DMS114 treated with DMSO at 0.1 percent for 48 hours (cell line): Measurements from ENCODE around the gene ZSCAN5A.
"Not testable (repeated sequence)": the region's sequence is repeated elsewhere in the genome, so short reads cannot be mapped to it uniquely, and the experiment has no call there.

Experiments used
- DNase-seq: peaks from one replicate; lab custom pipeline; 2025; ENCODE audit not compliant: unreplicated experiment; lab: John Stamatoyannopoulos, UW

The ZSCAN5A gene, protein sequence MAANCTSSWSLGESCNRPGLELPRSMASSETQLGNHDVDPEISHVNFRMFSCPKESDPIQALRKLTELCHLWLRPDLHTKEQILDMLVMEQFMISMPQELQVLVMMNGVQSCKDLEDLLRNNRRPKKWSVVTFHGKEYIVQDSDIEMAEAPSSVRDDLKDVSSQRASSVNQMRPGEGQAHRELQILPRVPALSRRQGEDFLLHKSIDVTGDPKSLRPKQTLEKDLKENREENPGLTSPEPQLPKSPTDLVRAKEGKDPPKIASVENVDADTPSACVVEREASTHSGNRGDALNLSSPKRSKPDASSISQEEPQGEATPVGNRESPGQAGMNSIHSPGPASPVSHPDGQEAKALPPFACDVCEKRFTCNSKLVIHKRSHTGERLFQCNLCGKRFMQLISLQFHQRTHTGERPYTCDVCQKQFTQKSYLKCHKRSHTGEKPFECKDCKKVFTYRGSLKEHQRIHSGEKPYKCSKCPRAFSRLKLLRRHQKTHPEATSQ

DNA sequence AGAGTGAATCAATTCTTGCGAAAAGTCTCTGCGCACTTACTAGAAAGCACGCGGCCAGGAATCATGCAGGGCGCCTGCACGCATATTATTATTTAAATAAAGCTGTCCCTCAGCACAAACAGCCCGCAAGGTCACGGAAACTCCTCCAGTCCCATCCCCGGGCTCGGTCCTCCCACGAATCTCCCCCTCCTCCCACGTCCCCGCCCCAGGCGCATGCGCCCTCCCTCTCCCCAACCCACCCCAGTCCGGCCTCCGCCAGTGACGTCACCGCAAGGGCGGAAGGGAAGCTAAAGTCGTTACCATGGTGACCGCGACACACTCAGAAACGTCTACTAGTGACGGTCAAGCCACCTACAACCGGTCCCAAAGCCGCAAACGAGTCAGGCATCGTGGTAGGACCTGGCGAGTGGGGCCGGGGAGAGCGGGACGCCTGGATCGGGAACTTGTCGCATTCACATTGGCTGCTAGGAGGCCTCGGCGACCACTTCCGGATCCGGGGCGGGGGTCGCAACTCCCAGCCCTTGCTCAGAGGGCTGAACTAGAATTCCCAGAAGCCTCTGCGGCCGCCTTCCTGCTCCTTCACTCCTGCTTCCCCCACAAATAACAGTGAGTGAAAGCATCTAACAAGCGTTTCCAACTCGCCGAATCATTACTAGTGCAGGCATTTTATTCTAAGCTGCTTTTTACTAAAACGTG, at the start of gene ZSCAN5A:
TSS of gene ZSCAN5A (minus strand) at position 459 of the 696 bp plus-strand sequence. CDS start 89,793 bp downstream, outside the sequence.
- DNase-seq: peak; percentile 98

DNA sequence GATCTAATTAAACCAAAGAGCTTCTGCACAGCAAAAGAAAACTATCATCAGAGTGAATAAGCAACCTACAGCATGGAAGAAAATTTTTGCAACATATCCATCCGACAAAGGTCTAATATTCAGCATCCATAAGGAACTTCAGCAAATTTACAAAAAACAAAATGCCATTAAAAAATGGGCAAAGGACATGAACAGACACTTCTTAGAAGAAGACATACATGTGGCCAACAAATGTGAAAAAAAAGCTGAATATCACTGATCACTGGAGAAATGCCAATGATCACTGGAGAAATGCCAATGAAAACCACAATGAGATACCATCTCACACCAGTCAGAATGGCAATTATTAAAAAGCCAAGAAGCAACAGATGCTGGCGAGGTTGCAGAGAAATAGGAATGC, 46.2 kb upstream of the ZSCAN5A start:
- DNase-seq: no peak

DNA sequence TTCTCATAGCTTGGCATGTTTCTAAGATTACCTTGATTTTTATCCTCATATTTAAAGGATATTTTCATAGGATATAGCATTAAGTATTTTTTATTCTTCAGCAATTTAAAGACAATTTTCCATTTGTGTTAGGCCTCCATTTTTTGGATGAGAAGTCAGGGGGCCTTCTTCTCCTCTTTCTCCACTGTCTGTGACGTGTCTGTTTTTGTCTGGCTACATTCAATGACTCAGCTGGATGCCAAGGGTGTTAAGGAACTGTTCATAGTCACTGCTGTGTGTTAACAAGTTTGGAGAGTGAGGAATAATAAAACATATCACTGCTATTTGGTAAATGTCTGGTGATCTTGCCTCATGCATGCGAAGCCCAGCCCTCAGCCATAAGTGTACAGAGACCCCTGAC, 42.3 kb upstream of the ZSCAN5A start:
- DNase-seq: no peak

DNA sequence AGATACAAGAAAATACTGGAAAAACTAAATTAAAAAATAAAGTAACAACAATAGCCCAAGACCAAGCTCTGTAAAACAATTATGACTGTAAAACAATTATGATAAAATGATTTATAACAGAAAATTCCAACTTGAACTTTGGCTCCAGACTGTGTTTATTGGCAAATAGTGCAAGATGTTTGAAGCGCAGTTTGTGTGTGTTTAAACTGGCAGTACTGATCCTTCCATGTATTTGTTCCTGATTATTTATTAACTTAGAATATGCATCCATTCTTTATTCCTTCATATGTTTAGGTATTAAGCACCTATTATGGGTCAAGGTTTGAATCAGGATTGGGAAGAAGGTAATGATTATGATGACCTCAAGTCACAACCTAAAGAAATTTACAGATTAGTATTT, 40.9 kb upstream of the ZSCAN5A start:
- no peak for DNase-seq

DNA sequence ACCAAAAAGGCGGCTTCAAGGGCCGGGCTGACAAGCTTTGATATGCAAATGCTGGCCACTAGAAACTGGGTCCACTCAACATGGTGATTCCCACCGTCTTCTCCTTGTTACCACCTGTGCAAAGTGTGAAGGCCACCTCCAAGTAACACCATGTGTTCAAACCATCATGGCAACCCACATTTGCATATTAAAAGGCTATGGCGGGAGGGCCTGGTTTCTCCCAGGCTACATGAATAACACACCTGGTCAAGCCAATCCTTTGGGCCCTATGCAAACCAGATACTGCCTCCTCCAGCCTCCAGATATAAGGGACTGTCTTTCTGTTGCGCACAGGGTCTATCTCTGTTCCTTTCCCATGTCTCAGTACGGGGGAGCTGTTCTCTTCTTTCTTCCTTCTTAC, 36.6 kb upstream of the ZSCAN5A start:
- DNase-seq: no peak

DNA sequence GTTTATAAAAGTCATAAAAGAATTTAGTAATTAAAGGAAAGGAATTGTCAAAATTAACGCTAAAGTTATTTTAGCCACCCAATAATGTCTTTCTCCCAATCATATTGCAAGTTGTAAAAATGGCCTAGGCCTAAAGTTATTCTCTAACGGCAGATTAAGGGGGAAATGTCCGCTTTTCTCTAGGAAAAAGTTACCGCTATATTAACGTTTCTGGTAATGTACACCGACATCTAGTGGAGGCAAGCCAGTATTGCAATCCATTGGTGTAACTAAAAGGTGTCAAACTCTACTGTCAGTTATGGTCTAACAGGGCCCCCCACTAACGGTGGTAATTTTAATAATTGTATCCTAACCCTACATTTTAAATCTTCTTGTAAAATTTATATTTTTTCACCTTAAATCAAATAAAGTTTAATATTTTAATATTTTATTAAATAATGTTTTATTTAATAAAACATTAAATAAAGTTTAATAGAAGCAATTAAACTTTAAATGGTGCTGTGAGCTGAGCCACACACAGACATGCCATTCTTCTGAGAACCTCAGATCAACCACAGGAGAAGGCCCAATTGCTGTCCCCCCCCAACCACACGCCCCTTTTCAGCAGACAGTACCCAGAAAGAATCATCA, 35.9 kb upstream of the ZSCAN5A start:
- DNase-seq: no peak

DNA sequence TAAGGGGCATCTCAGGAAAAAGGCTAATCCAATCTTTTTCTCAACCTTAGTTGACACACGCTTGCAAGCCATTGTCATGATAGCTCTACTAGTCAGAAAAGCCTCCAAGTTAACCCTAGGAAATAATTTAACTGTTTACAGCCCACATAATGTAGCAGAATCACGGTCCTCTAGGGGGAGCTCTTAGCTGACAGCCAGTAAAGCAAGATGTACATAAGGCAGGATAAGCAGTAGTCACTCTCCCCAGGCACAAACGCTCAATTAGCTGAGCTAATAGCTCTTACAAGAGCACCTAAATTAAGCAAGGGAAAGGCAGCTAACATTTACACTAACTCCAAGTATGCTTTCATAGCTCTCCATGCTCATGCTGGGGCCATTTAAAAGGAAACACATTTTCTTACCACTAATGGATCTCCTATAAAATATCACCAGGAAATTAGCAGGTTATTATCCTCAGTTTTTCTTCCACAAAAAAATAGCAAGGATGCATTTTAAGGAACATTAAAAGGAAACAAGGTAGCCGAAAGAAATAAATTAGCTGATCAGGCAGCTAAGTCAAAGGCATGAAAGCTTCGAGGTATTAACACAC, 33.7 kb upstream of the ZSCAN5A start:
- DNase-seq: no peak

DNA sequence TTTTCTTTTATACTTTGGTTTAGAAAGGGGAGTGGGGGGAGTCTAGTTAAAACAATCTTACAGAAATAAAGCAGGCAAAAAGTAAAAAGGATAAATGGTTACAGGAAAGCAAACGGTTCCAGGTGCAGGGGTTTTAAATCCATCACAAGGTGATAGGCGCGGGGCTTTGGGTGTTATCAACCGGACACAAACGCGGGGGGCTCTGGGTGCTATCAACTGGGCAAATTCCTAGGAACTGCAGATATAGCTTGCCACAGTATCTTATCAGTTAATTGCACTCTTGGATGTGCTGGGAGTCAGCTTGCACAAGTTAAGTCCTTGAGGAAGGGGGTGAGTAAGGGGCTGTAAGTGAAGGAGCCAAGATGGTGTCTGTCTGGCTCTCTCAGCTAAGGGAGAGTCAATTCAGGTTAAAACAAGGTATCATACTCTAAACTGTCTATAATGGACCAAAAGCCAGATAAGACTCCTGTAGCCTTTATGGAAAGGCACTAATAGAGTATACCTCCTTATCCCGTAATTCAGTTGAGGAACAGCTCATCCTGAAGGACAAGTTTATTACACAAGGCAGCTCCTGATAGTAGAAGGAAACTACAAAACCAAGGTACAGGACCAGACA, 32.6 kb upstream of the ZSCAN5A start:
- no peak for DNase-seq

DNA sequence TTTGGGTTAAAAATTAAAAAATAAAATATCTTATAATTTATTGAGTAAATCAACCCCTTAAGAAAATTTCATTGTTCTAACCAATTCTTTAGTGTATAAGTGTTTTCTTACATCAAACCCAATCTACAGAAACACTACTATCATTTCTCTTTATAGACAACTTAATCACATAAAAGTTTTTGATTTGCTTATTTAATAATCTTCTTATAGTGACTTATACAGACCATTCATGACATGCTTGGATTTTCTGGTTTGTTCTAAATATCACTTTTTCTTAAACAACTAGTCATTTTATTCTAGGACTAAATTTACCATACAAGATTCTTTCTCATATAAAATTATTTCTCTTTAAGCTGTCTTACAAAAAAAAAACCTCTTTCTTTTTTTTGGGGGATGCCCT, 27.3 kb upstream of the ZSCAN5A start:
- no peak for DNase-seq

DNA sequence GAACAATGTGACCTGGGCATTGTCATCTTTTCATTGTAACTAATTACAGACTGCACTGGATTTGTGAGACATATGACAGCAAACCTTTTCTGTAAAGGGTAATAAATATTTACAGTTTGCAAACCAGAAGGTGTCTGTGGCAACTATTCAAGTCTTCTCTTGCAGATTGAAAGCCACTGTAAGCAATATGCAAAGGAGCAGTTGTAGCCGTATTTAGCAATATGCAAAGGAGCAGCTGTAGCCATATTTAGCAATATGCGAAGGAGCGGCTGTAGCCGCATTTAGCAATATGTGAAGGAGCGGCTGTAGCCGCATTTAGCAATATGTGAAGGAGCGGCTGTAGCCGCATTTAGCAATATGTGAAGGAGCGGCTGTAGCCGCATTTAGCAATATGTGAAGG, 24.4 kb upstream of the ZSCAN5A start:
- DNase-seq: not testable (repeated sequence)

DNA sequence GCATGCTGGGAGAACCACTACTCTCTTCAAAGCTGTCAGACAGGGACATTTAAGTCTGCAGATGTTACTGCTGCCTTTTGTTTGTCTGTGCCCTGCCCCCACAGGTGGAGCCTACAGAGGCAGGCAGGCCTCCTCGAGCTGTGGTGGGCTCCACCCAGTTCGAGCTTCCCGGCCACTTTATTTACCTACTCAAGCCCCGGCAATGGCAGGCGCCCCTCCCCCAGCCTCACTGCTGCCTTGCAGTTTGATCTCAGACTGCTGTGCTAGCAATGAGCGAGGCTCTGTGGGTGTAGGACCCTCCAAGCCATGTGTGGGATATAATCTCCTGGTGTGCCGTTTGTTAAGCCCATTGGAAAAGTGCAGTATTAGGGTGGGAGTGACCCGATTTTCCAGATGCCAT, 22.4 kb upstream of the ZSCAN5A start:
- DNase-seq: not testable (repeated sequence)

DNA sequence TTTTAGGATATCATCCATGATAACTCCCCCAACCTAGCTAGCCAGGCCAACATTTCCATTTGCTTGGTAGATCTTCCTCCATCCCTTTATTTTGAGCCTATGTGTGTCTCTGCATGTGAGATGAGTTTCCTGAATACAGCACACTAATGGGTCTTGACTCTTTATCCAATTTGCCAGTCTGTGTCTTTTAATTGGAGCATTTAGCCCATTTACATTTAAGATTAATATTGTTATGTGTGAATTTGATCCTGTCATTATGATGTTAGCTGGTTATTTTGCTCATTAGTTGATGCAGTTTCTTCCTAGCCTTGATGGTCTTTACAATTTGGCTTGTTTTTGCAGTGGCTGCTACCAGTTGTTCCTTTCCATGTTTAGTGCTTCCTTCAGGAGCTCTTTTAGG, 20.7 kb upstream of the ZSCAN5A start:
- DNase-seq: not testable (repeated sequence)

DNA sequence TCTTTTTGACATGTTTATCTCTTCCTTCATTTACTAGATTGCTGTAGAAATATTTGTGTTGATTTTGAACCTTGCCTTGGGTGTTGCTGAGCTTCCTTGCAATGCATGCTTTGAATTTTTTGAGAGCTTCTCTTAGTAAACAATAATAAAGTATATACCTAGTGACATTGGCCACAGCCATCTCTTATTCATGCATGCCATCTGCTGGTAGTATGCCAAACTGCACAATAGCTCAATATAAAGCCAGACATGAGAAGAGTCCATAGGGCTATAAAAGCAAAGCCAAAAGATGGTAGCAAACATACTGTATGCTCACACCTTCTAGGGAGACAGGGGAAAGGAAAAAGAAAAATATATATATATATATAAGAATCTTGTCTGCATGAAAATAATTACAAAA, 18.9 kb upstream of the ZSCAN5A start:
- DNase-seq: peak; percentile 70

DNA sequence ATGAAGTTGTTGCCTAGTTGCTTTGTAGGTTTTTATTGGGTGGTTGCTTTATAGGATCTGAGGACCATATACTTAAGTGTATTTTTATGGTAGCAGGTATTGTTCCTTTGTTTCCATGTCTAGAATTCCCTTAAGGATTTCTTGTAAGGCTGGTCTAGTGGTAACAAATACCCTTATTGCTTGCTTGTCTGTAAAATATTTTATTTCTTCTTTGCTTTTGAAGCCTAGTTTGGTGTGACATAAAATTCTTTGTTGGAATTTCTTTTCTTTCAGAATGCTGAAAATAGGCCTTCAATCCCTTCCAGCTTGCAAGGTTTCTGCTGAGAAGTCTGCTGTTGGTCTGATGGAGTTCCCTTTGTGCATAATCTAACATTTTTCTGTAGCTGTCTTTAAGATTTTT, 18.1 kb upstream of the ZSCAN5A start:
- no peak for DNase-seq

DNA sequence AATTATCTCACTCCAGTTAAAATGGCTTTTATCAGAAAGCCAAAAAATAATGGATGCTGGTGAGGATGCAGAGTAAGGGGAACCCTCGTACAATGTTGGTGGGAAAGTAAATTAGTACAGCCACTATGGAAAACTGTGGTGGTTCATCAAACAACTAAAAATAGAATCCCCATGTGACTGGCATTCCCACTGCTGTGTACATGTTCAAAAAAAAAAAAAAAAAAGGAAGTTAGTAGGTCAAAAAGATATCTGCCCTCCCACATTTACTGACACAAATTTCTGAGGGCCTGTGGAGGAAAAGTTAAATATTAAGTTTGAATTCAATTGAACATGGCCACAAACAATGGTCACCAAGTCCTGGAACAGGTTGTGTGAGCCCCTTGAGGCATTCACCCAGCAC, 9.8 kb upstream of the ZSCAN5A start:
- DNase-seq: no peak

DNA sequence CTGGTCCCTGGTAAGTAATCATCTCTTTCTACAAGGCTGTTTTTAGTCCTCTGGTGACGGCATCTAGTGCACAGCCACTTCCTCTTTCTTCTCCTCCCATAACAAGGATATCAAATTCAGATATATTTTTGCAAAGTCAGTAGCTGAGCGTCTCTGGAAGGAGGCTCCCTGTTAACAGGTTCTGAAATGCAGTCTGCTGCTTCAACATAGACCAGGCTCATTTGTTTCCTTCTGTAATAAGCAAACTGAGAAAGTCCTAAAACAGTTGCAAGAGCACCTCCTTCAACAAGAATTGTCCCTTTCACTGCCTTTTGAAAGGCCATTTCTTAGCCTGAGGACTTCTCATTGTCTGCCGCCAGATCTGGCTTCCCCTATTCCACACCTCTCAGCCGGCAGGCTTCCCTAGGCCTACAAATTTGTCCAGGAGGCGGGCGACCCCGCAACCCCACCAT, 7.4 kb upstream of the ZSCAN5A start:
- no peak for DNase-seq

DNA sequence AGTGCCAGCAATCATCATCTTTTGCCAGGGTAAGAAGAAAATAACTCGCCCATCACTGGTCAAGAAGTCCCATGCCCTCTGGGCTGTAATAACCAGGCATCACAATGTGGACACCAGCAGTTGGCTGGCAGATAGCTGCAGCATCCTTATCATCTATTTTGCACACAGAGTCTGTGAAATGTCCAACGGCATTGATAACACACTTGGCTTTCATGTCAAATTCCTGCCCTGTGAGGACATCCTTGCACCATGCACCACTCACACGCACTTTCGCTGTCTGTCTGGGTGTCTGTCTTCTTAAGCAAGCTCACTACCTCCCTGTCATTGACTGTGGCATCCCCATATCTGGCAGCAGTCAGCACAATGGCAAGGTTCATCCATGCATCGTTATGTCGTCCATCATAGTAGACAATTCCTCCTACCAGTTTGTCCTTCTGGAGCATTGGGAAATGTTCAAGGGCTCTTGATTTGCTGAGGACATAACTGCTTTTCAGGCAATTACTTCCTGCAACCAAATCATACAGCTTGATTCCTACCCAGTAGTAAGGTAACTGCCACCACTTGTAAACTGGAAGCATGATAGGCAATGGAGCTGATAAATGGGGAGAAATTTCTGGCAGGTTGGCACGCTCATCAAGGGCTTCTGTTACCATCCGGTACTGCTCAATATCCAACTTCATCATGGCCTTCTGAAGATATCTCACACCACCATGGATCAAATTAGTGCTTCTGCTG, 6.8 kb upstream of the ZSCAN5A start:
- no peak for DNase-seq

DNA sequence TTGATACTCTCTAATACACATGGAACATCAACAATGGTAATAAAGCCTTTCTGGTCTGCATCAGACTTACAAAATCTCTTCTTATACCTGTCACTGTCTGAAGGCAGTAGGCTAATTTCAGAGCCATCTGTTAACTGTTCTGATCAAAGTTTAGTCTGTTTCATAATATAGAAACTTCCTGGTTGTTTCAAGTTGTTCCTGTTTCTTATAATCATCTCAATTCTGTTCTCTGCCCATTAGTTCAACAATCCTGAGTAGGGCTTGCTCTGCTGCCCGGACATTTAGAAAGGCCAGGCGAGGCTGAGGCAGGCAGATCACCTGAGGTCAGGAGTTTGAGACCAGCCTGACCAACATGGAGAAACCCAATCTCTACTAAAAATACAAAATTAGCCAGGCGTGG, 5.4 kb upstream of the ZSCAN5A start:
- DNase-seq: no peak

DNA sequence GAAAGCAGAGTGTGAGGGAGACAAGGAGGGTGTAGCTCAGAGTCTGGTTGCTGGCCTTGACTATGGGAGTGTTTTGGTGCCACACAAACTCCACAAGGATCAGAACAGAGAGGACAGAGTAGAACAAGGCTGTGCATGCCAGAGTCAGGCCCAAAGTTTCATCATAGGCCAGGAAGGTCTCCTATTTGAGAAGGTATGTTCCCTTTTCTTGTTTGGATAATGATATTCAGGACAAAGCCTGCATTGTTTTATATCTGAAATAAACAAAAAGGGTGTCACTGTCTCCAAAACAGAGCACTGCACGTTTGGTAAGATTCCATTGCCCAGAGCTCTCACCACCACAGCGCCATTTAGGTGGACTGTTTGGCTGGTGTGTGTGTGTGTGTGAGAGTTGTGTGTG, 3.1 kb upstream of the ZSCAN5A start:
- DNase-seq: no peak

DNA sequence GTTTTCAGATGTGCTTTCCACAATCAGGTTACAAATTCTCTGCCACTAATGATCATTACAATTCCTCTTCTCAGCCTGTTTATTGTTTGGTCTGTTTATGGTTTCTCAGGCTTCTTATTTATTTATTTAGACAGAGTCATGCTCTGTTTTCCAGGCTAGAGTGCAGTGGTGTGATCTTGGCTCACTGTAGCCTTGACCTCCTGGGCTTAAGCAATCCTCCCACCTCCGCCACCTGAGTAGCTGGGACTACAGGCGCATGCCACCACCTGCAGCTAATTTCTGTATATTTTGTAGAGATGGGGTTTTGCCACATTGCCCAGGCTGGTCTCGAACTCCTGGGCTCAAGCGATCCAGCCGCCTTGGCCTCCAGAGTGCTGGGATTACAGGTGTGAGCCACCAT, 2.1 kb upstream of the ZSCAN5A start:
- no peak for DNase-seq
